Naive B cell (primary cell): ENCODE data around the gene MAP4K1. TPM values are rescaled to one million over a fixed set of nuclear protein-coding genes. Genes with fewer than 3 reads are reported as not detected.
"Not testable (repeated sequence)": the region's sequence is repeated elsewhere in the genome, so short reads cannot be mapped to it uniquely, and the experiment has no call there.

ENCODE experiments used
- ATAC-seq, 2 donors: fragments of 150-1000 bp; cut with Tn5 transposase; 2 replicates each; pipeline ENCODE4 v1.10.0; 2021; ENCODE audit warnings: low read depth in 2 of 2, mild to moderate bottlenecking in 2 of 2, moderate library complexity in 2 of 2
- DNase-seq: peaks from one replicate; pipeline ENCODE4 v3.0.0; 2022
- H3K27ac Mint-ChIP-seq, 6 donors: one replicate each; pipeline ENCODE4 v1.8.0; 2020 to 2022; ENCODE audit warnings: mild to moderate bottlenecking in 6 of 6, mixed read lengths in 6 of 6, moderate library complexity in 5 of 6, inconsistent platforms in 2 of 6
- H3K27me3 Mint-ChIP-seq, 3 donors: one replicate each; pipeline ENCODE4 v1.8.0; 2021 to 2022; ENCODE audit warnings: mixed read lengths in 3 of 3, mild to moderate bottlenecking in 1 of 3
- H3K36me3 Mint-ChIP-seq, 2 donors: one replicate each; pipeline ENCODE4 v1.8.0; 2020 to 2022; ENCODE audit warnings: mixed read lengths in 2 of 2, inconsistent platforms in 1 of 2, mild to moderate bottlenecking in 1 of 2
- H3K4me1 Mint-ChIP-seq, 3 donors: one replicate each; pipeline ENCODE4 v1.8.0; 2020 to 2022; ENCODE audit warnings: mixed read lengths in 3 of 3, inconsistent platforms in 1 of 3, mild to moderate bottlenecking in 1 of 3, moderate library complexity in 1 of 3
- H3K4me3 Mint-ChIP-seq, 8 donors: one replicate each; pipeline ENCODE4 v1.8.0; 2020 to 2022; ENCODE audit warnings: mild to moderate bottlenecking in 8 of 8, mixed read lengths in 8 of 8, moderate library complexity in 8 of 8, inconsistent platforms in 2 of 8
- H3K9me3 Mint-ChIP-seq, 7 donors: one replicate each; pipeline ENCODE4 v1.8.0; 2020 to 2022; ENCODE audit warnings: mixed read lengths in 7 of 7, mild to moderate bottlenecking in 5 of 7, inconsistent platforms in 2 of 7, moderate library complexity in 1 of 7
- polyA plus RNA-seq, 6 donors: library from polyadenylated mRNA; unstranded; fragments of 300-500 nt; fragmentation: Illumina TruSeq; gene quantifications; one replicate each; pipeline ENCODE4 v1.2.3, GENCODE V29; 2021; ENCODE audit warnings: low read depth in 6 of 6

MAP4K1 gene
- polyA plus RNA-seq, 6 donors from 2014 or later = 119 to 194 (median 138) TPM

DNA sequence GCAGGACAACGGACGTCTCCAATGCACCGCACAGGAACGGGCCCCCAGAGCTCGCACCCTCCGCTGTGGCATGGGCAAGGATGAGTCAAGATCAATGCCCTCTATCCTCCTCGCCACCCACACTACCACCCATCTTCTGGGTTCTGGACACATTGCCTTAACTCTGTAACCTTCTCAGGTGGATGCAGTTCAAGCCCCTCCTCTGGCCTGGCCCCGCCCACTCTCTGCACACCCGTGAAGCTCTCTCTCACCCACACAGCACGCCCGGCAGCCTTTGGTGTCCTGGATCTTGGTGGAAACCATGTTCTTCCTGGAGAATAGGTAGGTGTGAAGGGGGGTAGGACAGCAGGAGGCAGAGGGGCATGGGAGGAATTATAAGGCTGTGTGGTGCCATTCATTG lies 20.7 kb downstream of the MAP4K1 start:
- Mint-ChIP-seq H3K4me3 (no peak overlapping the region), H3K4me1 (peaks cover 2 to 15% (median 5%) of the 10 kb centered on the region in 3 donors), H3K36me3 (peaks cover 0 to 29% of the 10 kb centered on the region in 2 donors), H3K27me3 (no peaks in the 10 kb centered on the region), H3K9me3 (no peaks in the 10 kb centered on the region), H3K27ac (no peak overlapping the region)
- ATAC-seq = no peak
- DNase-seq = no peak

DNA sequence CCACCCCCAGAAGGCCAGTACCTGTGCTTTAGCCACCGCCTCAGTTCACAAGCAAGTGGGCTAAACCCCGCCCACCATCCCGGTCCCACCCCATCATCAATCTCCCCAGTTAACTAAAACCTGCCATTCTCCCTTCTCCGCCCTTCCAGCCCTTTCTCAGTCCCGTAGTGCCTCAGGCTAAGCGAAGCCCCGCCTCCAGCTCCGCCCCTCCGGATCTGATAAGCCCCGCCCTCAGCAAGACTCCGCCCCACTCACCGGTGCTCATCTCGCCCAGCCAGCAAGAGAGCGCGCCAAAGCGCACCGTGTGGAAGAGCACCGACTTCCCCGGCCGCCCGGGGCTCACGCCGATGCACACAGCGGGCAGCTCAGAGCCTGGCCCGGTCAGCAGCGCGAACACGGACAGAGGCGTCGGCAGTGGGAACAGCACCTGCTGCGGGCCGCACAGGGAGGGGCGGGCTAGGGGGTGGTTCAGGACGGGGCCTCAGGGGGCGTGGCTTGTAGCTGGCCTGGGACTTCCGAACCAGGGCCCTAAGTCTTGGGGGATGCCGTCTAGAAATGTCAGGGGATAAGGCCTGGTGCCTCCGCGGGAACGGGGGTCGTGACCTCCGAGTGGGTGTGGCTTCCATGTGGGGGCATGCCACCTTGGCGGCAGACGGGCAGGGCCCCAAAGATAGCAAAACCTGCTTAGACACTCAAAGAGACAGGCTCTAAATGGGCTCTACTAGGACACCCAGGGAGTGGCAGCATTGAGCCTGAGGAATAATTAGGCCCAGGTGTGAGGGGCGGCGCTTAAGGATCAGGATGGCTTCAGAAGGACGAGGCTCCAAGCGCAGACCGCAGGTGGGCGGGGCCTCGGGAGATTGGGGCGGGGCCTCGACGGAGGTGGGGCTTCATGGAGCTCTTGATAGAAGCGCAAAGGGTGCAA lies 21.4 kb downstream of the MAP4K1 start:
- H3K27ac Mint-ChIP-seq = peak overlapping the region in 1 of 6 donors; percentile 94
- no peak for DNase-seq
- no peaks in the 10 kb centered on the region for H3K9me3 Mint-ChIP-seq
- peaks cover 0 to 26% of the 10 kb centered on the region in 2 donors for H3K36me3 Mint-ChIP-seq
- no peak for ATAC-seq
- H3K4me3 Mint-ChIP-seq = peak overlapping the region in 1 of 8 donors; percentile 22
- no peaks in the 10 kb centered on the region for H3K27me3 Mint-ChIP-seq
- H3K4me1 Mint-ChIP-seq = peaks cover 2 to 12% (median 5%) of the 10 kb centered on the region in 3 donors

DNA sequence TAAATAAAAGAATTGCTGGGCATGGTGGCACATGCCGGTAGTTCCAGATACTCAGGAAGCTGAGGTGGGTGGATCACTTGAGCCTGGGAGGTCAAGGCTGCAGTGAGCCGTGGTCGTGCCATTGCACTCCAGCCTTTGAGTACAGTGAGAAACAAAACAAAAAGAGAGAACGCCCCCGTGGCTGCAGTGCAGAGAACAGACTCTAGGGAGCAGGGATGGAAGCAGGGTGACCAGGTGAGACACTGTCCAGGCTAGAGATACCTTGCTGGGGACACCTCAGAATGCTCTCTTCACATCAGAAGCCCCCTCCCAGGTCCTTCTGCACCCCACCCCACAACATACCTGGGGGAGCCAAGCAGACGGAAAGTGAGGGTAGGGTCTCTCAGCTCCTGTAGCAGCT lies 24.8 kb downstream of the MAP4K1 start:
- Mint-ChIP-seq H3K4me1 (peaks cover 0 to 2% (median 0%) of the 10 kb centered on the region in 3 donors), H3K36me3 (peaks cover 3 to 21% of the 10 kb centered on the region in 2 donors), H3K27me3 (no peaks in the 10 kb centered on the region), H3K4me3 (no peak overlapping the region), H3K27ac (no peak overlapping the region), H3K9me3 (no peaks in the 10 kb centered on the region)
- DNase-seq (no peak), ATAC-seq (no peak)

DNA sequence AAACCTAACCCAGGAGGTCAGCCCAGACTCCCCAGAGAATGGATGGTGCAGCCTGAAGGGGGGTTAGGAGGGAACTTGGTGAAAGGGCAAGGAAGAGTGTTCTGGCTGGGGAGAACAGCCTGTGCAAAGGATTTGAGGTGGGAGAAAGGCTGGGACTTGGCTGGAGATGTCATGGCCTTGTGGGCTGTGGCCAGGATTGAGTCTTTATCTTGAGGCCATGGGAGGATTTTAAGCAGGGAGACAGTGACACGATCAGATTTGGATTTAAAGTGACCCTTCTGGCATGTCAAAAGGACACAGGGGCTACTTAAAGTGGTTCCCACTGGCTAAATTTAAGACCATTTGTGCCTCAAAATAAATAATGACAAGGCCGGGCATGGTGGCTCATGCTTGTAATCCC lies 29.7 kb downstream of the MAP4K1 start:
- ATAC-seq (no peak), DNase-seq (no peak)
- peaks cover 7 to 10% (median 8%) of the 10 kb centered on the region in 3 donors for H3K4me1 Mint-ChIP-seq
- H3K36me3 Mint-ChIP-seq = peaks cover 9 to 16% of the 10 kb centered on the region in 2 donors
- H3K4me3 Mint-ChIP-seq = no peak overlapping the region
- no peaks in the 10 kb centered on the region for H3K27me3 Mint-ChIP-seq
- peak overlapping the region in 2 of 6 donors; percentile 31 to 41 for H3K27ac Mint-ChIP-seq
- H3K9me3 Mint-ChIP-seq = no peaks in the 10 kb centered on the region

DNA sequence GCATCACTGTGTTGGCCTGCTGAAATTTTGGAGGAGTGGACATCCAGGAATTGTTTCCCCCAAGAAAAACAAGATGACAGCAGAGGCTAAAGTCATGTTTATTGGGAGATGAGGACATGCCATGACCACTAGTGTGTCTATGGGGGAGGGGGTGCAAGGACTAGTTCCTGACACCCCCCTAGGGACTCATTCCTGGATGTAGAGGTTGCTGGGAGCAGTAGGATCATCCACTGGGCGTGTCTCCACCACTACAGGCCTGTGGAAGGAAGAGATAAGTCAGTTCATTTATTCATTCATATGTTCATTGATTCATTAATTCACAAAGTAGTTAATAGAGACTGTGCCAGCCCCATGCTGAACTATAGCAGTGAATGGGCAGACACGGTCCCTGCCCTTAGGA lies 30.2 kb downstream of the MAP4K1 start:
- Mint-ChIP-seq H3K27ac (peak overlapping the region in 2 of 6 donors; percentile 11 to 31), H3K9me3 (no peaks in the 10 kb centered on the region), H3K27me3 (no peaks in the 10 kb centered on the region), H3K36me3 (peaks cover 9 to 16% of the 10 kb centered on the region in 2 donors), H3K4me1 (peaks cover 7 to 10% (median 8%) of the 10 kb centered on the region in 3 donors), H3K4me3 (no peak overlapping the region)
- DNase-seq = no peak
- ATAC-seq = no peak

DNA sequence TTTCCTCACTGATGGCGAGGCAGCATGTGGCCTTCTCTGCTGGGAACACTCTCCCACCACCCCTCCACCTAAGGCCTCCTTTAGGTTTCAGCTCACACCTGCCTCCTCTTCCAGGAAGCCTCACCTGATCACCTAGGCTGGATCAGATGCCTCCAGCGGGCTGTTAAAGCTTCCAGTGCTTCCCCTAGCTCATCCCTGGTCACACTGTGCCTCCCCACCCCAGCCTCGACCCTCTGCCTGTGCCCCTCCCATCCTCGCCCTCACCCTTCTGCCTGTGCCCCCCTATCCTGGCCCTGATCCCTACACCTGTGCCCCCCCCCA lies 33.8 kb downstream of the MAP4K1 start:
- peaks cover 0 to 4% (median 0%) of the 10 kb centered on the region in 3 donors for H3K27me3 Mint-ChIP-seq
- peak overlapping the region in 3 of 6 donors; percentile 44 to 86 (median 58) for H3K27ac Mint-ChIP-seq
- no peaks in the 10 kb centered on the region for H3K9me3 Mint-ChIP-seq
- peaks cover 9% of the 10 kb centered on the region in 2 donors for H3K36me3 Mint-ChIP-seq
- DNase-seq (no peak), ATAC-seq (no peak)
- peaks cover 8 to 12% (median 10%) of the 10 kb centered on the region in 3 donors for H3K4me1 Mint-ChIP-seq
- peak overlapping the region in 1 of 8 donors; percentile 36 for H3K4me3 Mint-ChIP-seq

DNA sequence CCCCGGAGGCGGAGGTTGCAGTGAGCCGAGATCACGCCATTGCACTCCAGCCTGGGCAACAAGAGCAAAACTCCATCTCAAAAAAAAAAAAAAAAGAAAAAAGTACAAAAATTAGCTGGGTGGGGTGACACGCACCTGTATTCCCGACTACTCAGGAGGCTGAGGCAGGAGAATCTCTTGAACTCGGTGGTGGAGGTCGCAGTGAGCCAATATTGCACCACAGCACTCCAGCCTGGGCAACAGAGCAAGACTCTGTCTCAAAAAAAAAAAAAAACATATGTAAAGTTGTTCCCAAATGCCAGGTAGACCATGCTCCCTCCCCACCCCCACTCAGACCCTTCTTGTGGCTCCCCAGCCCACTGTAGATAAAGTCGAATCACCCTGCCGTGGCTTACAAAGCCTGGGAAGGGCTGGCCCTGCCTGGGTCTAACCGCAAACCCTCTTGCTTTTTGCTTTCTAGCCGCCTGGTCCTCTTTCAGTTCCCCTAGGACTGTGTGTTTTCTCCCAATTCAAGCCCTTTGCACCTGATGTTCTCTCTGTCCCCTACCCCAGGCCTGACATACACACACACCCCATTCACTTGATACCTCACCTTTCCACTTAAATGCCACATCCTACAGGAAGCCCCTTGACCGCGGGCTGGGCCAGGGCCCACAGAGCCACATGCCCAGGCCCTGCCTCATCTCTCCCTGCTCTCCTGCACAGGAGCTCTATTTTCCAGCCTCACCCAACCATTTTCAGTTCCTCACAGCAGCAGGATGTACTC lies 34.4 kb downstream of the MAP4K1 start:
- ATAC-seq = peak; percentile 25 to 51
- peaks cover 8 to 12% (median 10%) of the 10 kb centered on the region in 3 donors for H3K4me1 Mint-ChIP-seq
- no peak for DNase-seq
- peaks cover 0 to 4% (median 0%) of the 10 kb centered on the region in 3 donors for H3K27me3 Mint-ChIP-seq
- no peaks in the 10 kb centered on the region for H3K9me3 Mint-ChIP-seq
- peak overlapping the region in 5 of 6 donors; percentile 10 to 95 (median 77) for H3K27ac Mint-ChIP-seq
- peak overlapping the region in 4 of 8 donors; percentile 3 to 57 (median 36) for H3K4me3 Mint-ChIP-seq
- peaks cover 9% of the 10 kb centered on the region in 2 donors for H3K36me3 Mint-ChIP-seq

DNA sequence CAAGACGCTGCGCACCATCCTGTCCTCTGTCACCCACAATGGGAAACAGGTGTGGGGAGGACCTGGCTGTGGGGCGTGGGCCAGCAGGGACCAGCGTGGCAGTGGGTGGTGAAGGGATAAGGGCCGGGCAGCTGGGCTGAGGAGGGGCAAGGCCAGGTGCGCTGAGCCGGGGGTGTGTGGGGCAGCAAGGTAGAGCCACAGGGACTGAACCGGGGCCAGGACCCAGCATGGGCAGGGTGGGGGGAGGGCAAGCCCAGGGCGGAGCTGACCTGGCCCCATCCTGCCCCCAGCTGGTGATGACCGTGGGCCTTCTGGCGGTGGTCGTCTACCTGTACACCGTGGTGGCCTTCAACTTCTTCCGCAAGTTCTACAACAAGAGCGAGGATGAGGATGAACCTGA lies 37.7 kb downstream of the MAP4K1 start:
- no peak for DNase-seq

DNA sequence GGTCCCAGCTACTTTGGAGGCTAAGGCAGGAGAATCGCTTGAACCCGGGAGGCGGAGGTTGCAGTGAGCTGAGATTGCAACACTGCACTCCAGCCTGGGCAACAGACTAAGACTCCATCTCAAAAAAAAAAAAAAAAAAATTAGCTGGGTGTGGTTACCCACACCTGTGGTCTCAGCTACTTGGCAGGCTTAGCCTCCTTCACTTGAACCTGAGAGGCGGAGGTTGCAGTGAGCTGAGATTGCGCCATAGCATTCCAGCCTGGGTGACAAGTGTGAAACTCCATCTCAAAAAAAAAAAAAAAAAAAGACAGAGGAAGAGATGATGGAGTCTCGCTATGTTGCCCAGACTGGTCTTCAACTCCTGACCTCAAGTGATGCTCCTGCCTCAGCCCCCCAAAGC lies 38.4 kb downstream of the MAP4K1 start:
- H3K4me1 Mint-ChIP-seq = peaks cover 6 to 12% (median 8%) of the 10 kb centered on the region in 3 donors
- not testable (repeated sequence) for H3K27me3 Mint-ChIP-seq, H3K4me3 Mint-ChIP-seq, H3K36me3 Mint-ChIP-seq, DNase-seq, ATAC-seq, H3K27ac Mint-ChIP-seq, H3K9me3 Mint-ChIP-seq

More for the DNA sequence above, 37.7 kb downstream of the MAP4K1 start:
- no peak for ATAC-seq
- Mint-ChIP-seq H3K4me3 (no peak overlapping the region), H3K4me1 (peaks cover 6 to 12% (median 8%) of the 10 kb centered on the region in 3 donors), H3K36me3 (no peaks in the 10 kb centered on the region), H3K27ac (peak overlapping the region in 1 of 6 donors; percentile 84), H3K27me3 (peaks cover 0 to 4% (median 0%) of the 10 kb centered on the region in 3 donors), H3K9me3 (no peaks in the 10 kb centered on the region)

DNA sequence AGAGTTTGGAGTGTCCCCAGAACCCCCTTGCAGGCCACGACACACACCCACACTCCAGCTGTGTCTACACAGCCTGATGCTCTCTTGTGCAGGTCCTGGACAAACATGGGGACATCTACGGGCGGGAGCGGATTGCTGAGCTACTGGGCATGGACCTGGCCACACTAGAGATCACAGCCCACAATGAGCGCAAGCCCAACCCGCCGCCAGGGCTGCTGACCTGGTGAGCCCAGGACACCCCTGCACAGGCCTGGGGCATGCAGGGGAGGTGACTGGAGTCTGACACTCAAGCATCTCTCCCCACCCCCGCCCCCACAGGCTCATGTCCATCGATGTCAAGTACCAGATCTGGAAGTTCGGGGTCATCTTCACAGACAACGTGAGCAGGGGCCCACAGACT lies 39.9 kb downstream of the MAP4K1 start:
- Mint-ChIP-seq H3K27ac (no peak overlapping the region), H3K4me1 (peaks cover 0 to 5% (median 0%) of the 10 kb centered on the region in 3 donors), H3K27me3 (peaks cover 0 to 4% (median 0%) of the 10 kb centered on the region in 3 donors), H3K9me3 (no peaks in the 10 kb centered on the region), H3K4me3 (no peak overlapping the region), H3K36me3 (no peaks in the 10 kb centered on the region)
- no peak for DNase-seq
- ATAC-seq = no peak

DNA sequence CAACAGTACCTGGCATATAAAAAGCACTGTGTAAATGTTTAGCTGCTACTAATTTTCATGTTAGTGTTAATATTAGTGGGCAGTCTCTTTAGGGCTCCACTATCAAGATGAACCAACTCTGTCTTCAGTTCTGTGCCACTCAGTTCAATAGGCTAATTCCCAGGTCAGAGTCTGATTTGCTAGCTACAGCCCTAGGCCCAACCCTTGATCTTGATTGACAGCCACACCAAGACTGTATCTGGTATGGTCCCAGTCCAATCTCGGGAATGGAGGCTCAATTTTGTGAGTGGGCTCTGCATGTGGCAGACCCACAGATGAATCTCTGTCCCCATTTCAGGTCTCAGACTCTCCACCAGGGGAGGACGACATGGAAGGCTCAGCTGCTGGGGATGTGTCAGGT lies 46.1 kb downstream of the MAP4K1 start:
- Mint-ChIP-seq H3K27ac (peak overlapping the region in 1 of 6 donors; percentile 62), H3K27me3 (peaks cover 0 to 14% (median 13%) of the 10 kb centered on the region in 3 donors), H3K4me1 (peaks cover 0 to 4% (median 0%) of the 10 kb centered on the region in 3 donors), H3K36me3 (no peaks in the 10 kb centered on the region), H3K9me3 (no peaks in the 10 kb centered on the region), H3K4me3 (no peak overlapping the region)
- ATAC-seq (no peak), DNase-seq (no peak)

DNA sequence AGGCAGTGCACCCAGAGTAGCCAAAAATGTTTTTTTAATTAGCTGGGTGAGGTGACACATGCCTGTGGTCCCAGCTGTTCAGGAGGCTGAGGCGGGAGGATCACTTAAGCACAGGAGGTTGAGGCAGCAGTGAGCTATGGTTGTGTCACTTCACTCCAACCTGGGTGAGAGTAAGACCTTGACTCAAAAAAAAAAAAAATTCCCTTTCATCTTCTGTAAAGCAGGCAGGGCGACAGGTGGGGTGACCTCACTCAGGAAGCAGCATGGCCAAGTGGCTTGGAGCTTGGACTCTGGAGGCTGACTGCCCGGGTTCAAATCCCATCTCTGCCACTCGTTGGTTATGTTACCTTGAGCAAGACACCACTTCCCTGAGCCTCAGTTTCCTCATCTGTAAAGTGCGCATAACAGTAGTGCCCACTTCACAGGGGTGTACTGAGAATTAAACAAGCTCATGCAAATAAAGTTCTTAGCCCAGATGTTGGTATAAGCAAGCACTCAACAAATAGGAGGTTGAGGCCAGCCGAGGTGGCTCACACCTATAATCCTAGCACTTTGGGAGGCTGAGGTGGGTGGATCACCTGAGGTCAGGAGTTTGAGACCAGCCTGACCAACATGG lies 48.3 kb downstream of the MAP4K1 start:
- Mint-ChIP-seq H3K36me3 (no peaks in the 10 kb centered on the region), H3K27ac (no peak overlapping the region), H3K4me1 (peaks cover 6 to 10% (median 7%) of the 10 kb centered on the region in 3 donors), H3K4me3 (no peak overlapping the region), H3K9me3 (no peaks in the 10 kb centered on the region), H3K27me3 (peaks cover 0 to 25% (median 23%) of the 10 kb centered on the region in 3 donors)
- no peak for ATAC-seq
- no peak for DNase-seq

DNA sequence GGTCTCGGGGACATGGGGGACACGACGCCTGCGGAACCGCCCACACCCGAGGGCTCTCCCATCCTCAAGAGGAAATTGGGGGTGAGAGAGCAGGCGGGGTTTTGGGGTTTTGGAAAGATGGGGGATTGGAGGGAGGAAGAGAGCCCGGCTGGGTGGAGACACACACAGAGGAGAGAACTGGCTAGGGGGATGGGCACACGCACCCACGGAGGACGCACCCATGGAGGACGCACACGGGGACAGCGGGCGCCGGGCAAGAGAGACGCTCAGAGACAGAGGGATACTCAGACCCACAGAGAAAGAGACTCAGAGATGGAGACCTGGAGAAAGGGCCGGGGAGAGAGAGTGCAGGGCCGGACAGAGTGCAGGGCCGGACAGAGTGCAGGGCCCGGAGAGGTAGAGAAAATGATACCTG lies 52.1 kb downstream of the MAP4K1 start:
- ATAC-seq = no peak
- peaks cover 20 to 52% (median 43%) of the 10 kb centered on the region in 3 donors for H3K27me3 Mint-ChIP-seq
- no peak overlapping the region for H3K27ac Mint-ChIP-seq

More for the DNA sequence above, 52.1 kb downstream of the MAP4K1 start:
- DNase-seq = no peak
- Mint-ChIP-seq H3K36me3 (no peaks in the 10 kb centered on the region), H3K4me1 (peaks cover 12 to 18% (median 16%) of the 10 kb centered on the region in 3 donors), H3K4me3 (peak overlapping the region in 7 of 8 donors; percentile 62 to 90 (median 73)), H3K9me3 (no peaks in the 10 kb centered on the region)
